ENCODE data around the gene WDFY4. TPM values are rescaled to one million over a fixed set of nuclear protein-coding genes. Genes with fewer than 3 reads are reported as not detected.

The WDFY4 gene
- total RNA-seq, 1 experiment from 2014 or later = not detected

GRCh38 chr10:48696535-48696873 lies 11.8 kb downstream of the WDFY4 start:
- Histone ChIP-seq H2BK120ac (ENCODE audit: low read depth, low read length, poor library complexity, severe bottlenecking) (no peak overlapping the region), H3K9me3 (ENCODE audit: control insufficient read depth, low read depth, low read length) (no peaks in the 10 kb centered on the region), H4K91ac (ENCODE audit: insufficient read length, low read depth, low read length) (no peak overlapping the region), H4K5ac (ENCODE audit: insufficient read length, low read depth, low read length) (no peak overlapping the region), H3K4ac (ENCODE audit: low read depth, low read length) (no peak overlapping the region), H3K56ac (ENCODE audit: insufficient read length, low read depth, low read length) (no peak overlapping the region), H2AFZ (ENCODE audit: low read length) (no peak overlapping the region), H2AK5ac (ENCODE audit: insufficient read length, low read length) (no peak overlapping the region), H3K18ac (ENCODE audit: insufficient read length, low read depth, low read length) (no peak overlapping the region), H4K20me1 (ENCODE audit: control insufficient read depth, insufficient read depth, insufficient read length) (no peaks in the 10 kb centered on the region), H3K4me2 (ENCODE audit: insufficient read depth, insufficient read length, low read length) (no peak overlapping the region), H3K79me2 (ENCODE audit: insufficient read depth, low read length) (no peaks in the 10 kb centered on the region), H3K23me2 (ENCODE audit: insufficient read length, low read depth, low read length, poor library complexity, severe bottlenecking) (no peaks in the 10 kb centered on the region), H3K9ac (ENCODE audit: extremely low read depth, insufficient read length, low read length) (no peak overlapping the region), H3K23ac (ENCODE audit: insufficient read length, low read depth, low read length) (no peak overlapping the region), H2BK5ac (ENCODE audit: insufficient read length, low read length) (no peak overlapping the region), H3K27me3 (ENCODE audit: insufficient read depth, low read length) (no peaks in the 10 kb centered on the region), H2BK20ac (ENCODE audit: low read depth, low read length, poor library complexity, severe bottlenecking) (no peak overlapping the region), H2BK12ac (ENCODE audit: insufficient read length, low read depth, low read length) (no peak overlapping the region), H3K79me1 (ENCODE audit: insufficient read depth, low read depth, low read length, poor library complexity, severe bottlenecking) (no peaks in the 10 kb centered on the region), H3K14ac (ENCODE audit: insufficient read depth, low read length) (no peak overlapping the region), H3K27ac (ENCODE audit: insufficient read length, low read depth, low read length) (no peak overlapping the region), H2BK15ac (ENCODE audit: low read depth, low read length) (no peak overlapping the region), H3K4me1 (ENCODE audit: insufficient read depth, low read length) (no peaks in the 10 kb centered on the region; the same call in 1 of the 2 replicates), H3T11ph (ENCODE audit: low read length) (no peak overlapping the region), H4K8ac (replicated peaks; ENCODE audit: insufficient read length, low read depth, low read length) (no peak overlapping the region)
- Mint-ChIP-seq H3K36me3 (ENCODE audit: insufficient read depth in 1 of 3, low read depth in 3 of 3) (no peaks in the 10 kb centered on the region), H3K9me3 (no peaks in the 10 kb centered on the region; a peak in 1 of 5 replicates), H3K4me3 (no peak overlapping the region), H3K27me3 (ENCODE audit: low read depth) (peaks cover 2% of the 10 kb centered on the region), H3K4me1 (peaks cover 14% of the 10 kb centered on the region in 2 experiments), H3K27ac (peak overlapping the region in 1 of 3 experiments; percentile 29; a peak in 1 of 7 replicates)
- TF ChIP-seq CTCF (conservative IDR thresholded peaks at IDR 0.05) = no peak
- no peak for DNase-seq
- WGBS (ENCODE audit: extremely low coverage, insufficient read length, low lambda C conversion rate) = no CpG with 5 or more reads among the region's 4 CpGs

Measured in H9 (cell line).